GM21786 (cell line): Measurements from ENCODE around the gene CDKL1.

Experiments
- ATAC-seq: cut with Tn5 transposase; IDR thresholded peaks from one replicate; pipeline ENCODE4 v1.9.1; 2021; ENCODE audit not compliant: unreplicated experiment

Gene CDKL1

DNA sequence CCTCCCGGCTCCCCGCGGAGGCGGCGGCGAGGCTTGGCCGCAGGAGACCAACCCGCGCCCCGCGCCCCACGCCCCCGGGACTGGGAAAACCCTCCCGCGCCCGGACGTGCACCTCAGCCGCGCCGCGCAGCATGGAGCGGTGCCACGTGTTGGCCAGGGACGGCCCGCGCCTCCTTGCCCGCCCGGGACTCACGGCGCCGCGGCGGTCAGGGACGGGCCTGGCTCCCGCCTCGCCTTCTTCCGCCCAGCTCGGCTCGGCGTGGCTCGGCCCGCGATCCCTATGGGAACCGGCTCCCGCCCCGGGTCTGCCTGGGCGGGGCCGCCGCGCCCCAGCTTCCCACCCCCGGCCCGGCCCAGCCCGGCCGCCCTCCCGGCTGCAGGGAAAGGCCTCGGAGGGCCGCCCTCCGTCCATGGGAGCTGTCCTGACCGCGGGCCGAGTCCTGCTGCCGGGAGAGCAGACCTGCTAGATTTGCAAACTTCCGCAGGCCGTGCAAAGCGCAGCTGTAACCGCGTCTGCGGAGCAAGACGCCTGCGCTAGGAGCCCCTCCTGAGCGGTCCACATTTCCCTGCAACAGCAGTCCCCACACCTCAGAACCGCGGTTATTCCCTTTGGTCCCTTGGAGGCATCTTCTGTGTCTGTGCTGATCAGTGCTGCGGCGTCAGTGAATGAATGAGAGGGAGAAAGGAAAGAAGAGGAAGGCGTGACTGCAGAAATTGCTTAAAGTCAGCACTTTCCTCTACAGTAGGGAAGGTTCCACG is at the start of gene CDKL1:
TSS of gene CDKL1 (minus strand) at position 251 of the 759 bp plus-strand sequence. CDS start 1,013 bp downstream, outside the sequence.
- peak; percentile 39 for ATAC-seq

DNA sequence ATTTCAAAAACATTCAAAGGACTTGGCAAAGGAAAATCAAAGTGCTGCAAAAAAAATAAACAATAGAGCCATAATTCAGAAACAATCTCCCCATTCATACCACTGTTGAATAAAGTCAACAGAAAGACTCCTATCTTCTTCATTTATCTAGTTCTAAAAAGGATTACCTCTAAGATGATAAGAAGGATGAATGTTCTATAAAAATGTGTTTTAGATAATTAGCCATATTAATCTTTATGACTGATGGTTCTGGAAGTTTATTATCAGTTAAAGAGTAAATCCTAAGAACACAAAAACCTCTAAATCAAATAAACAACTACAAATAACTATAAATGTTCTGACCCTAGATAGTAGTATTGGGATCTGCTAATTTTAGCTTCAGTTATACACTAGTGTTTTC is 37.8 kb upstream of the CDKL1 start:
- no peak for ATAC-seq

DNA sequence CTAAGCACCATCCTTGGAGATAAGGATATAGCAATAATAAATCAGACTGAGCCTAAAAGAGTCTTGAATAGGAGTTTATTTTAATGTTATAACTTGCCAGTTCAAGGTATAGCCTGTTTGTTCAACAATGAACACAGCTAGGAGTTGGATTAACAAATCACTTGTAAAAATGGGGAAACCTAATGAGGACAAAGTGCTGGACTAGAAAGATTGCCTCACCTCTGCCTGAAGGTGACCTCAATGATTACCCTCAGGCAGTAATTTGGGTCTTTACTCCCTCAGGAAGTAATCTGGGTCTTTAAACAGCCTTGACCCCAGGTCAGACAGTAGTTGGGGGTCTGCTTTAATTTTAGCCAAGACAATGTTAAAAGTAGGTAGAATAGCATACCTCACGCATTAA is 35.5 kb upstream of the CDKL1 start:
- ATAC-seq: no peak

DNA sequence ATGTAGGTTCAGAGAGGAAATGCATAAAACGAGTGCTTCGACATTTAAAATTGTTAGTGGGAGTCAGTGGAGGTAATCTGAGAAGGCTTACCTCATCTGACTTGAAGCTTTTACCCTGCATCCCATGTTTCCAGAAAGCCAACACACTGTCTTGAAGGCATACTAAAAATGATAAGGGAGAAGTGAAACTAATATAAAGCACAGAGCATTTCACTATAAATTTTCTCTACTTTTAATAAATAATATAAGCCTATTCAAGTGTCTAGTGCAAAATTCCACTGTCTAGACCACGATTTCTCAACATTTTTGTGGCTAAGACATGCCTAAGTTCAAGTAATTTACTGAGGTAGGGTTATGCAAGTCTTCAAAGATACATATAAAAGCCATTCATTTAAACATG is 29.1 kb upstream of the CDKL1 start:
- ATAC-seq: no peak

DNA sequence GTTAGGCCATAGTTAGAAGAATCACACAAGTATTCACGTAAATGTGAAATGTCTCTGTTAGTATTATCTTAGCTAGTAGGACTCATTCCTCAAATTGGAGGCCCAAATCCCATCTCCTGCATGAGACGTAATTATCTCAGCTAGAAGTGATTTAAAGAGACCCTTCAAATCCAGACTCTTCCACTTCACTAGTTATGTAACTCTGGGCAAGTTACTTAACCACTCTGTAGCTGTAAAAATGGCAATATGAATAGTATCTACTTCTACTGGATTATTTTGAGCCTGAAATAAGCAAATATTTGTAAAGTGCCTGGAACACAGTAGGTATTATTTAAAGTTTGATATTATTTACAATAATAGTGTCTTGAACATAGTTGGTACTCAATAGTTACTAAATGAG is 28.4 kb upstream of the CDKL1 start:
- ATAC-seq: no peak

DNA sequence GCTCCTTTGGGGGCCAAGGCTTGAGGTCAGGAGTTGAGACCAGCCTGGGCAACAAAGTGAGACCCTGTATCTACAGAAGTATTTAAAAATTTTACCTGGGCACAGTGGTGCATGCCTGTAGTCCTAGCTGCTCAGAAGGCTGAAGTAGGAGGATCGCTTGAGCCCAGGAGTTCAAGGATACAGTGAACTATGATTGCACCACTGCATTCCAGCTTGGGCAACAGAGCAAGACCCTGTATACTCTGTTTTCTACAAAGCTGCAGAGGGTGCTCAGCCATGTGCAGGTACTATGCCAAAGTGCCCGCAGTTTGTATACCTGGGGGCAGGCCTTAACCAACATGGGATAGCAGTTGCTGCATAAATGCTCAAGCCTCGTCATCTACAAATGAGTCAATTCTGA is 26.8 kb upstream of the CDKL1 start:
- no peak for ATAC-seq

DNA sequence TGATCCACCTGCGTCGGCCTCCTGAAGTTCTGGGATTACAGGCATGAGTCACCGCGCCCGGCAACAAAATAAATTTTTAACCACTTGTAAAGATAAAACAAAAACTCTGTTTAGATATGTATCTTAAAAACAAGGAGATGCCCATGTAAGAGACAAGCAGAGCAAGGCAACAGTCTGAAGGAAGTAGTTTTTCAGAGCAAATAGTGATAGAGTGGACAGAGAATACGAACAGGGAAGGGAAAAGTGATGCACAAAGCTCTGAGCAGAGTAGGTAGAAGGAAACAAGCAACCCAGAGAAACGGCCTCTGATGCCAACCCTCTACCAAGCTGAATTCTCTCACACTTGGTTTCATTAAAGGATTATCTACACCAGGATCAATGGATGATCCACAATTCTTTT is 24.8 kb upstream of the CDKL1 start:
- ATAC-seq: no peak

DNA sequence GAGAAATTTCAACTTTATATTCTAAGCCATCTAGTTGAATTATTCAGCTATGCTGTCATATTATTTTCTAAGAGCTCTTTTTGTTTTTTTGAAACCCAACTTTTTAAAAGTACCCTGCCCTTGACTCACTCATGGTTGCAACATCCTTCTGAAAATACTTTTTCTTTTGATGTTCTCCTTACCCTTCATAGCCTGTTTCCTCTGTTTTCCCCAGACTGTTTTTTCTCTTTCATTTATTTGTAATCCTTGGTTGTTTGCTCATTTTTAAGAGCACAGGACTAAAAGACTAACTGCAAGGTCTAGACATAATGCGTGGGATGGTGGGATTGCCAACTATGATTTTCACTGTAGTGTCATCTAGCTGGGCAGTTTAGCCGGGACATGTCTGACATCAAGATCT is 21.2 kb upstream of the CDKL1 start:
- ATAC-seq: no peak

DNA sequence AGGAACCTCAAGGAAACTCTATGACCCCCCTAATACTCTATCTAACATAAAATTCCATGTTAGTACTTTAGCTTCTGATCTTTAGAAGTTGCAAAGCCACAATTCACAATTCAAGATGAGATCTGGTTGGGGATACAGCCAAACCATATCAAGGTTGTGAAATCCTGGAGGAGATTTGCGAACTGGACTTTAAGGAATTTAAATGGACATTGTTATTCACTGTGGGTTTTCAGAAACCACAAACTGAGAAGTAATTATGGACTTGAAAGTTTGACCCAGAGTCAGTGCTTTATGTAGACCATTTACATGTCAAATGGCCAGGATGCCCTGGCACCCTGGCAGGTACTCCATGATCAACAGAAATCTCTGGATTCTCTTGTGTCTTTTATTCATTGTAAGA is 14.2 kb upstream of the CDKL1 start:
- ATAC-seq: no peak

DNA sequence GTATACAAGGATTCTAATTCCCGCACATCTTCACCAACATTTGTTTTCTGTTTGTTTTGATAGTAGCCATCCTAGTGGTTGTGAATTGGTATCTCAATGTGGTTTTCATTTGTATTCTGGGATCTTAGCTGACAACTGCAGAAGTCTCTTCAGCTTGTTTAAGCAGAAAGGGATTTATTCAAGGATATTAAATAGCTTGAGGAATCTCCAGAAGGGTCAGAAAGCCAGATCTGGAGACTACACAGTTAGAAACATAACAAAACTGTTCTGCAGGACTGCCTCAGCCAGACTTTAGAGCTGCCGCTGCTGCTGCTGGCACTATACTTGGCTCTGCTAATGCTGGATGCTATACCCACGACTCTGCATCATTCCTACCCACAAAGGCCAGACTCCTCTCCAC is 13.4 kb upstream of the CDKL1 start:
- no peak for ATAC-seq

DNA sequence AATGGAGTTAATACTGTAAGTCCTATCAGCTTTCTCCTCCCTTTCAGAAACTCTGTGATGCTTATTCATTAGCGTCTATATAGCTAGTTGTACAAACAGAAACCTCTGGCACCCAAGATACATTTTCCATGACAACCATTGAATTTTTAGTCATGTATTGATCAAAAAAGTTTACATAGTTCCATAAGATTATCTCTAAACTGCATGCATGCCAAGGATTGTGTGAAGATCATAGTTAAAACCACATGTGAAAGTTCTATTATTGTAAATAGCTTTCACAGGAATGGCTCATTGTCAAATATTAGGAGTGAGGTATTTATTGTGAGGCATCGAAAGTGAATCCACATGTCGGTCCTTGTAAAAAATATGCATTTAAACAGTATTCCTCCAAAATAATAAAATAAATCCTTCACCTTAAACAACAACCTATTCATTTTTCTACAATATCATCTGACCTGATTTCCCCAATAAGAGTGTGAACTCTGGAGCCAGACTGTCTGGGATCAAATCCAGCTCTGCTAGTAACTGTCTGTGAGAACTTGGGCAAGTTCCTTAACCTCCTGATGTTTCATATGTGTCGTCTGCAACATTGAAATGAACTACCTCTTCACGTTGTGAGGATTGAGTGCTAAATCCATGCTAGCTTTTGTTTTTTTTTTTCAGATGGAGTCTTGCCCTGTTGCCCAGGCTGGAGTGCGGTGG is 10.6 kb upstream of the CDKL1 start:
- no peak for ATAC-seq

DNA sequence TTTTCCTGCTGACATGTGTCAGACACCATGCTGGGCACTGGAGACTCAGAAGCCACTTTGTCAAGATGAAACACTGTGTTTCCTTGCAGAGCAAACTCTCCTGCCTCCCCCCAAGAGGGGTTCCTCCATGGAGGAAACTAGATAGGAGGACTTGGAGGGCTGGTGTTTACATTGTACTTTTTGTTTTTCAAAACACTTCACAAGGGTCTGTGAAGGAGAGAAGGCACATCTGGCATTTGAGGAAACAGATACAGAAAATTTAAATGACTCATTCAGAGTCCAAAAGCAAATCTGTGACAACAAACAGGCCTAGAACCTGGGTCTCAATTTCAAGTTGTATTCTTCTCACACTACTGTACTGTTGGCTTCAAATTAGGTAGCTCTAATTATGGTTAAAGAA is 6.7 kb upstream of the CDKL1 start:
- no peak for ATAC-seq

DNA sequence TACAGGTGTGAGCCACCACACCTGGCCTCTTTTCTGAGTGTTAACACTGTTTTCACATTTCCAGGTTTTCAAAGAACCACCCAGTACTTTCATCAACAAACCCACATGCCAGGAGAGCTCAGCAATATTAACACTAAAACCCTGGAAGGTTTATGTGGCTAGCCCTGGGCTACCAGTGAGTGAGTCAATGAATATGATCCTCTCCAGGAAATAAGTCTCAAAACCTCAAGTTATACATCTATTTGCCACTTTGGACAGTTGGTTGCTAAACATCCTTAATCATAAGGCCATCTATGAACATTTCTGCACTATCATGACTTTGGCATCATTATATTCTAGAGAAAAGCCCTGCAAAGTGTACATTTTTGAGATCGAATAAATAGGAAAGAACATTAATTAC is 6.3 kb upstream of the CDKL1 start:
- no peak for ATAC-seq

DNA sequence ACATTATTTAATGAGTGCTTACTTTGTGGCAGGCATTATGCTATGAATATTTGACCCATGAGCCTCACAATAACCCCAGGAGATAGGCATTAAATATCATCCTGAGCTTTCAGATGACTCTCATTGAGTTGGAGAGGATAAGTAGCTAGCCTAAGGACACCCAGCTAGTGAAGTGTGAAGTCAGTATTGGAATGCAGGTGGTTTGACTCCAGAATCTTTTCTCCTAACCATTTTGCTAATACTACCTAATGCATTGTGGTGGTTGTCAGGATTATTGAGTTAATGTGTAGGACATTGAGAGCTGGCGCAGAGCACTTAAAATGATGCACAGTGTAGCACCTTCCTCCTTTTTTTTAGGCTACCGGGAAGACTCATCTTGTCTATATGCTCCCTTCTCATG is 3.8 kb upstream of the CDKL1 start:
- ATAC-seq: no peak

DNA sequence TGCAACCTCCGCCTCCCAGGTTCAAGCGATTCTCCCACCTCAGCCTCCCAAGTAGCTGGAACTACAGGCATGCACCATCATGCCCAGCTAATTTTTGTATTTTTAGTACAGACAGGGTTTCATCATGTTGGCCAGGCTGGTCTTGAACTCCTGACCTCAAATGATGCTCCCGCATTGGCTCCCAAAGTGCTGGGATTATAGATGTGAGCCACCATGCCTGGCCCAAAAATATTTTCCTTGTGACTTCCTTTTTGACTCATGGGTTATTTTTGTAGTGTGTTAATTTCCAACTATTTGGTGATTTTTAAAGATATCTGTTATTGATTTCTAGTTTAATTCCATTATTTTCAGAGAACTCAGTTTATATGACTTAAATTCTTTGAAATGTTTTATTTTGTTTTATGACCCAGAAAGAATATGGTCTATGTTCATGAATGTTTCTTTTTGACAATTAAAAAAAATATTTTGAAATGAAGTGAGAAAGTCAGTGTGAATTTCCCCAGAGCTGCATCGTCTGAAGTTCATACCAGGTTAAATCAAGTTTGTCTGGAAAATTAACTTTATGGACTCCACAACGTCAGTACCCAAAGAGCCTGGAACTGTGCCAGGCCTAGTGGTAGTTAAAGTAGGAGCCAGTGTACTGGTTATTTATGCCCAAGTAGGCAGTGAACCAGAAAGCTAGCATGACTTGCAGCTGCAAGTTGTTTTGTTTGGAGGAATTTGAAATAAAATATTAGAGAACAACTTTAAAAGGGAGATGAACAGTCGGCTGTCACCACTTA is 2.8 kb upstream of the CDKL1 start:
- ATAC-seq: no peak

DNA sequence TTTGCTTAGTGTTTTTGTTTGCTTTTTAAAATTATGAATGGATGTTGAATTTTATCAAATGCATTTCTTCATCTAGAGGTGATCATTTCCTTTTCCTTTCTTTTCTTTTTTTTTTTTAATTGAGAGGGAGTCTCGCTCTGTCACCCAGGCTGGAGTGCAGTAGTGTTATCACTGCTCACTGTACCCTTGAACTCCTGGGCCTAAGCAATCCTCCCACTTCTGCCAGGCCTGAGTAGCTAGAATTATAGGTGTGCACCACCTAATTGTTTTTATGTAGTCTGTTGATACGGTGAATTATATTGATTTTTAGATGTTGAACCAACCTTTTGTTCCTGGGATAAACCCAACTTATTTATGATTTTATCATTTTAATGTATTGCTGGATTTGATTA is 1.5 kb upstream of the CDKL1 start:
- ATAC-seq: no peak

DNA sequence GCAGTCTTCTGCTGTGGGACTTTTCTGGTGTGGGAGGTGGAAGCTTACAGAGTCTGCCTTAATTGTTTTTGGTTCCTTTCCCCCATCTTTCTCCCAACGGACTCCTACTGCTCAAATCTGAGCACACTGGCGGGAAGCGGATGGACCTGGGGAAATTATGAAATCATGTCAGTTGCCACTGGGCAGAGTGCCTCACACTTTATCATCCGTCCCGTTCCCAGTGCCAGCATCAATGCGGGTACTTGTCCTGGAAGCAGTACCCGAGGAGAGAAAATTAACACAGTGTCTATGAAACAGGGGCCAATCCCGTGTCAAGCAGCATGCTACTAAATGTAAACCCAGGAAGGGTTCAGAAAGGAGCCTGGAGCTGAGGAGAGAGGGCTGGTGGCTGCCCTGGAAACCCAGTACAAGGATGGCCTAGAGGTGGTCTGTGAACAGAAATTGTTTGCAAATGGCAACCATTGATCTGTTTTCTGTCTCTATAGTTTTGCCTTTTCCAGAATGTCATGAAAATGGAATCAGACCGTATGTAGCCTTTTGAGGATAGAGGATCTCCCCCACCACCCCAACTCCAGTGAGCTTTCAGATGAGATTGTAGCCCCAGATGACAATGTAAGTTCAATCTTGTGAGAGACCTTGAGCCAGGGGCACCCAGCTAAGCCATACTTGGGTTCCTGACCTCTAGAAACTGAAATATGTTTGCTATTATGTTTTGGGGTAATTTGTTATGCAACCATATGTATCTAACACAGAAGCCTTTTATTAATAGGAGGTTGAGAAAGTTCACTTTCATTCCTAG is 908 bp upstream of the CDKL1 start:
- ATAC-seq: no peak

DNA sequence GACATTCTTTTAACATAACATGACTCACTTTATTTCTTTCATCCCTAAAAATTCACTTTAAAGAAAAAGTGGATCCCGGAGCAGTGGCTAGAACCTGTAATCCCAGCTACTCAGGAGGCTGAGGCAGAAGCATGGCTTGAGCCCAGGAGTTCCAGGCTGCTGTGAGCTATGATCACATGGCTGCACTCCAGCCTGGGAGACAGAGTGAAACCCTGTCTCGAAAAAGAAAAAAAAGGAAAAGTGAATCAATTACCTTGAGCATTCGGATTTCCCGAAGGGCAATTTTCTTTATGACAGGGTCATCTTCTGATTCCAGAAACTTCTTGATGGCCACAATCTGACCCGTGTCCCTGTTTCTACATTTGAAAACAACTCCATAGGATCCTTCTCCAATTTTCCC is 1.2 kb downstream of the CDKL1 start:
- ATAC-seq: no peak

DNA sequence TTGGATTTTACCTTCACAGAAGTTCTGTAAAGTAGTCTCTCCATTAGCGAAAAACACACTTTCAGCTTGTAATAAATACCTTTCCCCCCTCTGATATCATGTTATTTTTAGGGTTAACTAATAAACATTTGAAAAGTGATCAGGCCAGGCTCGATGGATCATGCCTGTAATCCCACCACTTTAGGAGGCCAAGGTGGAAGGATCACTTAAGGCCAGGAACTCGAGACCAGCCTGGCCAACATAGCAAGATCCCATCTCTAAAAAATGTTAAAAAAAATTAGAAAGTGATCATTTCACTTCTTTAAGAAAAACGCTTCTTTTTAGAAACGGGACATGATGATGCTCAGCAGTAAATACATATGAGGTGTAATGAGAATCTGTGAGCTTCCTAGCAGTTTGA is 2.0 kb downstream of the CDKL1 start:
- no peak for ATAC-seq

DNA sequence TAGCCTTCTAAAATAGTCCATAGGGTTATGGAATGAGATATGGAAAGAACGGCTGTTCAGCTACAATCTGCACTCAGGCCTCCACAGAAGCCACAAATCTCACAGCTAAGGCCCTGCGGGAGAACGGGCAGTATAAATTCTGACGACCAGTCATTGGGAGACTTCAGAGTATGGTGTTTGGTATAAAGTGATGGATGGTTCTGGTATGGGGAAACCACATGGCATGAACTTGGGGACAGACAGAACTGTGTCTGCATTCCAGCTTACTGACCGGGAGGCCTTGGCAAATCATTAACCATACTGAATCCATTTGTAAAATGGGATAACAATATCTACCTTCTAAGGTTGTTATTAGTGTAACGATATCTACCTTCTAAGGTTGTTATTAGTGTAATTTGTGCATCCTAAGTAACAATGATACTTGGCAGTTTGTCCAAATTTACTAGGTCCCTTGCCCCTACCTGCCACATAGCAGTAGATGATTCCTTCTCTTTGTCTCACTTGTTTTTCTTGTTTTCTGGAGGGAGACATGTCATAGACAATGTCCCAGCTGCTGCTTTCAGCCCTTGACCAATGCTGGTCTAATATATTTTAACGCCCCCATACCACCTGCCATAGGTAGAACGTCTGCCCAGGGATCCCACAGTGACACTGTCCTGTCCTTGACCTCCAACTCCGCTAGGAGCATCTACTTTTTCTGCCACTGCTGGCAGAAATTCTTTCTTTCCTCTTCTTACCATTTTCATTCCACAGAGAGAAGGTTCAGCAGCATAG is 6.8 kb downstream of the CDKL1 start:
- ATAC-seq: no peak
